Cardiac muscle cell (in vitro differentiated cells and primary cell): ENCODE data around the gene KAT5. TPM values are rescaled to one million over a fixed set of nuclear protein-coding genes. Genes with fewer than 3 reads are reported as not detected.
"Not testable (repeated sequence)": the region's sequence is repeated elsewhere in the genome, so short reads cannot be mapped to it uniquely, and the experiment has no call there.

Experiments
- DNase-seq, 2 donors: peaks; one replicate each; pipeline versions ENCODE4 v3.0.0 to v3.0.0-alpha.2; 2010 to 2017; ENCODE audit warnings: low read depth in 1 of 2, low spot score in 1 of 2
- H3K27ac ChIP-seq: fragments of 200-600 bp; sonication (generic); 2 replicates; pipeline ENCODE4 v1.5.1; 2016
- H3K27me3 ChIP-seq: fragments of 200-600 bp; sonication (generic); 2 replicates; pipeline ENCODE4 v1.6.0; 2016; ENCODE audit warnings: control low read depth
- H3K36me3 ChIP-seq: fragments of 200-600 bp; sonication (generic); 2 replicates; pipeline ENCODE4 v1.5.1; 2016; ENCODE audit warnings: control low read depth
- H3K4me1 ChIP-seq: fragments of 200-600 bp; sonication (generic); 2 replicates; pipeline ENCODE4 v1.8.1; 2017; ENCODE audit warnings: low read depth, mild to moderate bottlenecking, mixed run types
- H3K4me3 ChIP-seq: fragments of 200-600 bp; sonication (generic); 2 replicates; pipeline ENCODE4 v1.5.1; 2016; ENCODE audit warnings: mild to moderate bottlenecking
- H3K9me3 ChIP-seq: fragments of 200-600 bp; sonication (generic); 2 replicates; pipeline ENCODE4 v1.5.1; 2017; ENCODE audit warnings: low read depth, mild to moderate bottlenecking, control low read depth
- CTCF ChIP-seq: IDR thresholded peaks from 2 replicates; pipeline ENCODE4 v1.5.1; 2012; ENCODE audit warnings: low read depth, mild to moderate bottlenecking, low read length
- polyA plus RNA-seq: library from polyadenylated mRNA; unstranded; fragments of >200 nt; fragmentation: Nextera tagmentation; extraction: Ambion mirVana; gene quantifications from 2 replicates; pipeline ENCODE4 v1.2.1, GENCODE V29; 2016
- total RNA-seq: library from RNA; depleted of rRNA; stranded (reverse); fragments of >200 nt; gene quantifications from 2 replicates; pipeline ENCODE4 v1.2.3, GENCODE V29; 2016

KAT5 gene
- total and polyA plus RNA-seq, 2 experiments from 2014 or later: 51.4 to 63.7 TPM

GRCh38 chr11:65703846-65704245 lies 8.2 kb upstream of the KAT5 start:
- no peak for DNase-seq
- no peak for TF ChIP-seq CTCF
- no peaks in the 10 kb centered on the region for H3K9me3 ChIP-seq
- H3K4me1 ChIP-seq: no peaks in the 10 kb centered on the region
- peaks cover 11% of the 10 kb centered on the region for H3K27me3 ChIP-seq
- H3K36me3 ChIP-seq: no peaks in the 10 kb centered on the region
- H3K27ac ChIP-seq: no peak overlapping the region
- no peak overlapping the region for H3K4me3 ChIP-seq

- not testable (repeated sequence) for H3K36me3 ChIP-seq, H3K4me3 ChIP-seq, H3K9me3 ChIP-seq, H3K4me1 ChIP-seq, H3K27ac ChIP-seq
- peak; percentile 50 for TF ChIP-seq CTCF
- DNase-seq: peak; percentile 46 to 54
- peaks cover 11% of the 10 kb centered on the region for H3K27me3 ChIP-seq
These were observed 5.7 kb upstream of the KAT5 start for GRCh38 chr11:65706303-65706763.

GRCh38 chr11:65707002-65707401 lies 5.0 kb upstream of the KAT5 start:
- not testable (repeated sequence) for DNase-seq

GRCh38 chr11:65708451-65708850 lies 3.6 kb upstream of the KAT5 start:
- Histone ChIP-seq H3K27me3 (peaks cover 4% of the 10 kb centered on the region), H3K36me3 (peaks cover 1% of the 10 kb centered on the region), H3K9me3 (no peaks in the 10 kb centered on the region), H3K27ac (no peak overlapping the region), H3K4me3 (no peak overlapping the region), H3K4me1 (no peaks in the 10 kb centered on the region)
- no peak for DNase-seq
- no peak for TF ChIP-seq CTCF

More at GRCh38 chr11:65707002-65707401, 5.0 kb upstream of the KAT5 start:
- H3K36me3 ChIP-seq, H3K9me3 ChIP-seq, H3K4me3 ChIP-seq, H3K4me1 ChIP-seq, H3K27ac ChIP-seq: not testable (repeated sequence)
- H3K27me3 ChIP-seq: peaks cover 11% of the 10 kb centered on the region

- Histone ChIP-seq H3K27me3 (no peaks in the 10 kb centered on the region), H3K9me3 (no peaks in the 10 kb centered on the region), H3K36me3 (peaks cover 12% of the 10 kb centered on the region), H3K4me3 (no peak overlapping the region), H3K27ac (no peak overlapping the region), H3K4me1 (no peaks in the 10 kb centered on the region)
- no peak for TF ChIP-seq CTCF
- DNase-seq: peak in 1 of 2 donors; percentile 61
These were observed 2.4 kb upstream of the KAT5 start for GRCh38 chr11:65709661-65710060.

- Histone ChIP-seq H3K36me3 (peaks cover 18% of the 10 kb centered on the region), H3K9me3 (no peaks in the 10 kb centered on the region), H3K27me3 (no peaks in the 10 kb centered on the region), H3K4me1 (no peaks in the 10 kb centered on the region), H3K27ac (no peak overlapping the region), H3K4me3 (no peak overlapping the region)
- TF ChIP-seq CTCF: no peak
- peak in 1 of 2 donors; percentile 14 for DNase-seq
These were observed 1.6 kb upstream of the KAT5 start for GRCh38 chr11:65710421-65710820.
